Esophagus muscularis mucosa (tissue), 4 donors: ENCODE data around the gene AGBL5. TPM values are rescaled to one million over a fixed set of nuclear protein-coding genes. Genes with fewer than 3 reads are reported as not detected.

Experiments used
- DNase-seq: peaks from one replicate; pipeline ENCODE4 v3.0.0-alpha.2; 2017; ENCODE audit errors: extremely low spot score
- H3K27ac ChIP-seq, 4 donors: fragments of 200-600 bp; sonication (generic); replicated peaks in 1 of 4; 1 replicate in 3 of 4; 2 replicates in 1 of 4; pipeline ENCODE4 v1.5.1; 2016 to 2019; ENCODE audit warnings: mild to moderate bottlenecking in 1 of 4
- H3K27me3 ChIP-seq, 4 donors: fragments of 200-600 bp; sonication (generic); one replicate each; pipeline versions ENCODE4 v1.5.1 to v1.6.0; 2016 to 2019
- H3K36me3 ChIP-seq, 4 donors: fragments of 200-600 bp; sonication (generic); one replicate each; pipeline ENCODE4 v1.5.1; 2016 to 2019
- H3K4me1 ChIP-seq, 4 donors: fragments of 200-600 bp; sonication (generic); one replicate each; pipeline ENCODE4 v1.5.1; 2016 to 2019
- H3K4me3 ChIP-seq, 4 donors: fragments of 200-600 bp; sonication (generic); 1 replicate in 2 of 4; 2 replicates in 2 of 4; pipeline ENCODE4 v1.5.1; 2016 to 2019; ENCODE audit warnings: mild to moderate bottlenecking in 4 of 4, moderate library complexity in 1 of 4
- H3K9me3 ChIP-seq, 4 donors: fragments of 200-600 bp; sonication (generic); 1 replicate in 3 of 4; 2 replicates in 1 of 4; pipeline ENCODE4 v1.5.1; 2016 to 2019
- CTCF ChIP-seq, 3 experiments: fragments of 200-600 bp in 2 of 3; fragments of 450-650 bp in 1 of 3; sonication (generic) in 2 of 3; IDR thresholded peaks; one replicate each; pipeline ENCODE4 v1.5.1; 2017 to 2019; ENCODE audit warnings: antibody characterized with exemption in 3 of 3, mild to moderate bottlenecking in 2 of 3, moderate library complexity in 1 of 3
- EP300 ChIP-seq: sonication (generic); formaldehyde crosslinking; IDR thresholded peaks from one replicate; pipeline ENCODE4 v1.6.1; 2017; ENCODE audit warnings: antibody characterized with exemption
- POLR2A ChIP-seq: fragments of 450-650 bp; IDR thresholded peaks from one replicate; pipeline ENCODE4 v1.6.1; 2017; ENCODE audit warnings: antibody characterized with exemption, moderate library complexity, mild to moderate bottlenecking, low read depth
- POLR2AphosphoS5 ChIP-seq, 2 donors: sonication (generic); formaldehyde crosslinking; IDR thresholded peaks; one replicate each; pipeline ENCODE4 v1.6.1; 2017; ENCODE audit warnings: antibody characterized with exemption in 2 of 2
- WGBS: methylation state at CpG from one replicate; pipeline ENCODE4 v1.1.5; 2018; 5-methylcytosine and 5-hydroxymethylcytosine counted together
- intact Hi-C: fragments of 100-400 bp; cut with DNase I; formaldehyde crosslinking; loops from one replicate; pipeline ENCODE4 v1.15.1; 2023
- total RNA-seq, 4 donors: library from RNA; depleted of rRNA; stranded (reverse); fragments of >200 nt; gene quantifications; one replicate each; pipeline versions ENCODE4 v1.1.0 to v1.2.1, GENCODE V29; 2016

Gene AGBL5
- total RNA-seq, 4 donors from 2014 or later = 19.5 to 29.2 (median 24.1) TPM

- Histone ChIP-seq H3K36me3 (peaks cover 8 to 65% (median 62%) of the 10 kb centered on the region in 4 donors), H3K9me3 (no peaks in the 10 kb centered on the region), H3K4me1 (peaks cover 0 to 11% (median 9%) of the 10 kb centered on the region in 4 donors), H3K27me3 (no peaks in the 10 kb centered on the region), H3K4me3 (no peak overlapping the region), H3K27ac (no peak overlapping the region)
- intact Hi-C loops = no loop called here
- WGBS = 91% methylated on average over 7 of the region's 7 CpGs
- DNase-seq = no peak
- TF ChIP-seq EP300 (no peak), CTCF (IDR thresholded peaks at IDR 0.05) (no peak), POLR2AphosphoS5 (IDR thresholded peaks at IDR 0.05) (no peak), POLR2A (no peak)
Observed at GRCh38 chr2:27023740-27024139, 27.7 kb upstream of the AGBL5 start.

- no peak for TF ChIP-seq POLR2AphosphoS5 (IDR thresholded peaks at IDR 0.05)
- TF ChIP-seq POLR2A = no peak
- no peak for TF ChIP-seq CTCF (IDR thresholded peaks at IDR 0.05)
- TF ChIP-seq EP300 = no peak
- Histone ChIP-seq H3K4me3 (no peak overlapping the region), H3K27ac (no peak overlapping the region), H3K27me3 (no peaks in the 10 kb centered on the region), H3K9me3 (no peaks in the 10 kb centered on the region), H3K4me1 (peaks cover 0 to 11% (median 9%) of the 10 kb centered on the region in 4 donors), H3K36me3 (peaks cover 8 to 67% (median 63%) of the 10 kb centered on the region in 4 donors)
- WGBS = 92% methylated on average over 13 of the region's 18 CpGs
- DNase-seq = no peak
- intact Hi-C loops = no loop called here
Observed at GRCh38 chr2:27024188-27024587, 27.3 kb upstream of the AGBL5 start.

- no peak for DNase-seq
- no peak for TF ChIP-seq CTCF (IDR thresholded peaks at IDR 0.05)
- TF ChIP-seq POLR2A = no peak
- TF ChIP-seq POLR2AphosphoS5 (IDR thresholded peaks at IDR 0.05) = no peak
- TF ChIP-seq EP300 = no peak
- Histone ChIP-seq H3K4me3 (no peak overlapping the region), H3K27me3 (no peaks in the 10 kb centered on the region), H3K27ac (no peak overlapping the region), H3K36me3 (peaks cover 8 to 68% (median 65%) of the 10 kb centered on the region in 4 donors), H3K9me3 (no peaks in the 10 kb centered on the region), H3K4me1 (peaks cover 0 to 11% (median 9%) of the 10 kb centered on the region in 4 donors)
- intact Hi-C loops = no loop called here
- WGBS = 93% methylated on average over 12 of the region's 12 CpGs
Observed at GRCh38 chr2:27024812-27025211, 26.7 kb upstream of the AGBL5 start.

- no peaks in the 10 kb centered on the region for H3K9me3 ChIP-seq
- intact Hi-C loops = no loop called here
- no peak overlapping the region for H3K27ac ChIP-seq
- H3K4me3 ChIP-seq = no peak overlapping the region
- peaks cover 8 to 73% (median 65%) of the 10 kb centered on the region in 4 donors for H3K36me3 ChIP-seq
- no peaks in the 10 kb centered on the region for H3K27me3 ChIP-seq
- no peak for TF ChIP-seq POLR2A
- no peak for TF ChIP-seq EP300
- TF ChIP-seq POLR2AphosphoS5 (IDR thresholded peaks at IDR 0.05) = no peak
- TF ChIP-seq CTCF (IDR thresholded peaks at IDR 0.05) = no peak
- H3K4me1 ChIP-seq = peaks cover 0 to 10% (median 4%) of the 10 kb centered on the region in 4 donors
- WGBS = 79% methylated on average over 8 of the region's 13 CpGs
- DNase-seq = no peak
Observed at GRCh38 chr2:27025281-27025800, 26.1 kb upstream of the AGBL5 start.
